HG02943 (cell line): ENCODE results near the gene GPATCH4.
A peak's percentile ranks its signal among the peaks of the same experiment; 100 is the strongest.
"Not testable (repeated sequence)": the region's sequence is repeated elsewhere in the genome, so short reads cannot be mapped to it uniquely, and the experiment has no call there.

Experiments used
- ATAC-seq: cut with Tn5 transposase; IDR thresholded peaks from one replicate; pipeline ENCODE4 v1.9.1; 2021; ENCODE audit warnings: mild to moderate bottlenecking, low read depth, moderate library complexity; ENCODE audit not compliant: unreplicated experiment

GPATCH4 gene

GRCh38 chr1:156581661-156582387 lies 19.5 kb downstream of the GPATCH4 start:
- ATAC-seq = no peak

GRCh38 chr1:156579472-156579871 lies 21.8 kb downstream of the GPATCH4 start, which contains the start of gene TTC24:
Gene TTC24, plus strand, starts transcription at chr1:156579723. Its CDS starts 1,642 bp downstream, at chr1:156581365.
- ATAC-seq = no peak

- ATAC-seq = no peak
Observed at GRCh38 chr1:156578055-156578454, 23.2 kb downstream of the GPATCH4 start.

- no peak for ATAC-seq
Observed at GRCh38 chr1:156577550-156577949, 23.7 kb downstream of the GPATCH4 start.

- ATAC-seq = no peak
Observed at GRCh38 chr1:156574039-156574633, 27.1 kb downstream of the GPATCH4 start.

GRCh38 chr1:156572663-156573018 lies 28.6 kb downstream of the GPATCH4 start:
- no peak for ATAC-seq

GRCh38 chr1:156571919-156572662 lies 29.2 kb downstream of the GPATCH4 start, which contains the start of gene IQGAP3:
Gene IQGAP3, minus strand, starts transcription at chr1:156572565. Its CDS starts 36 bp downstream, at chr1:156572529.
- ATAC-seq = peak; percentile 77

GRCh38 chr1:156571261-156571852 lies 29.9 kb downstream of the GPATCH4 start:
- ATAC-seq = no peak

GRCh38 chr1:156566436-156566835 lies 34.8 kb downstream of the GPATCH4 start:
- no peak for ATAC-seq

- ATAC-seq = no peak
Observed at GRCh38 chr1:156565519-156565918, 35.8 kb downstream of the GPATCH4 start.

- ATAC-seq = no peak
Observed at GRCh38 chr1:156560585-156561163, 40.6 kb downstream of the GPATCH4 start.

GRCh38 chr1:156559797-156560385 lies 41.4 kb downstream of the GPATCH4 start:
- ATAC-seq = no peak

- no peak for ATAC-seq
Observed at GRCh38 chr1:156559086-156559796, 42.0 kb downstream of the GPATCH4 start.

GRCh38 chr1:156556354-156556753 lies 44.9 kb downstream of the GPATCH4 start:
- no peak for ATAC-seq

- ATAC-seq = no peak
Observed at GRCh38 chr1:156555715-156556114, 45.6 kb downstream of the GPATCH4 start.

- ATAC-seq = no peak
Observed at GRCh38 chr1:156554971-156555370, 46.3 kb downstream of the GPATCH4 start.

- ATAC-seq = no peak
Observed at GRCh38 chr1:156553860-156554485, 47.3 kb downstream of the GPATCH4 start.

GRCh38 chr1:156552937-156553336 lies 48.3 kb downstream of the GPATCH4 start:
- not testable (repeated sequence) for ATAC-seq

- ATAC-seq = no peak
Observed at GRCh38 chr1:156552518-156552917, 48.8 kb downstream of the GPATCH4 start.
